Gastroesophageal sphincter (tissue), 4 donors: ENCODE results near the gene RHBDF1. TPM values are rescaled to one million over a fixed set of nuclear protein-coding genes. Genes with fewer than 3 reads are reported as not detected.
"Not testable (repeated sequence)": the region's sequence is repeated elsewhere in the genome, so short reads cannot be mapped to it uniquely, and the experiment has no call there.

Experiments used
- ATAC-seq: fragments of 150-250 bp; one replicate; pipeline ENCODE4 v1.9.1; 2016; ENCODE audit warnings: mild to moderate bottlenecking, moderate library complexity
- H3K27ac ChIP-seq, 4 donors: fragments of 200-600 bp; sonication (generic) in 3 of 4; 1 replicate in 3 of 4; 2 replicates in 1 of 4; pipeline ENCODE4 v1.5.1; 2016 to 2019
- H3K27me3 ChIP-seq: fragments of 200-600 bp; sonication (generic); one replicate; pipeline ENCODE4 v1.5.1; 2019
- H3K36me3 ChIP-seq, 2 donors: fragments of 200-600 bp; sonication (generic); one replicate each; pipeline ENCODE4 v1.5.1; 2019; ENCODE audit warnings: control low read depth in 1 of 2
- H3K4me1 ChIP-seq, 3 donors: fragments of 200-600 bp; sonication (generic); 1 replicate in 2 of 3; 2 replicates in 1 of 3; pipeline ENCODE4 v1.5.1; 2016 to 2019; ENCODE audit warnings: control low read depth in 2 of 3
- H3K4me3 ChIP-seq, 2 donors: fragments of 200-600 bp; sonication (generic); one replicate each; pipeline ENCODE4 v1.5.1; 2019; ENCODE audit warnings: mild to moderate bottlenecking in 1 of 2, moderate library complexity in 1 of 2
- H3K9me3 ChIP-seq, 3 donors: fragments of 200-600 bp; sonication (generic); one replicate each; pipeline ENCODE4 v1.5.1; 2017 to 2019; ENCODE audit warnings: control low read depth in 2 of 3
- CTCF ChIP-seq, 4 experiments: fragments of 200-600 bp in 2 of 4; fragments of 450-650 bp in 2 of 4; sonication (generic) in 1 of 4; IDR thresholded peaks; one replicate each; pipeline ENCODE4 v1.5.1; 2017 to 2019; ENCODE audit warnings: antibody characterized with exemption in 4 of 4, mild to moderate bottlenecking in 2 of 4, moderate library complexity in 2 of 4
- EP300 ChIP-seq: sonication (generic); formaldehyde crosslinking; IDR thresholded peaks from one replicate; pipeline ENCODE4 v1.6.1; 2017; ENCODE audit warnings: antibody characterized with exemption, mild to moderate bottlenecking
- POLR2A ChIP-seq, 2 donors: fragments of 450-650 bp; IDR thresholded peaks; one replicate each; pipeline ENCODE4 v1.6.1; 2017; ENCODE audit warnings: antibody characterized with exemption in 2 of 2, mild to moderate bottlenecking in 2 of 2, moderate library complexity in 1 of 2
- POLR2AphosphoS5 ChIP-seq: sonication (generic); formaldehyde crosslinking; IDR thresholded peaks from one replicate; pipeline ENCODE4 v1.6.1; 2017; ENCODE audit warnings: antibody characterized with exemption
- WGBS, 2 donors: methylation state at CpG; one replicate each; pipeline ENCODE4 v1.1.5; 2018; ENCODE audit warnings: low coverage in 1 of 2; 5-methylcytosine and 5-hydroxymethylcytosine counted together
- total RNA-seq, 4 donors: library from RNA; depleted of rRNA; stranded (reverse); fragments of >200 nt; gene quantifications; one replicate each; pipeline ENCODE4 v1.1.0, GENCODE V29; 2016

RHBDF1 gene
- total RNA-seq, 4 donors from 2014 or later = 21.0 to 52.3 (median 33.0) TPM

- no peak for TF ChIP-seq POLR2A (IDR thresholded peaks at IDR 0.05)
- no peak for ATAC-seq
- 37 to 59% methylated on average over 3 to 9 of the region's 12 CpGs for WGBS, 2 donors
- Histone ChIP-seq H3K36me3 (peaks cover 0 to 48% of the 10 kb centered on the region in 2 donors), H3K4me3 (peak overlapping the region; percentile 62 to 66), H3K9me3 (no peaks in the 10 kb centered on the region), H3K27me3 (no peaks in the 10 kb centered on the region), H3K27ac (peak overlapping the region; percentile 19 to 86 (median 79)), H3K4me1 (peaks cover 0 to 34% (median 0%) of the 10 kb centered on the region in 3 donors)
Measured at GRCh38 chr16:54237-54581, 18.2 kb downstream of the RHBDF1 start.

- ATAC-seq = peak; percentile 99
- Histone ChIP-seq H3K27ac (peak within 1 kb of the TSS; percentile 52 to 86 (median 84)), H3K27me3 (no peaks in the 10 kb centered on the region), H3K4me3 (peak within 1 kb of the TSS; percentile 62 to 71), H3K36me3 (peaks cover 0 to 48% of the 10 kb centered on the region in 2 donors), H3K4me1 (peaks cover 0 to 34% (median 0%) of the 10 kb centered on the region in 3 donors), H3K9me3 (no peaks in the 10 kb centered on the region)
- WGBS, 2 donors = 0 to 1% methylated on average over 10 to 18 of the region's 91 CpGs
- TF ChIP-seq POLR2A (IDR thresholded peaks at IDR 0.05) = peak; percentile 46 to 72
- peak; percentile 48 for TF ChIP-seq POLR2AphosphoS5
- TF ChIP-seq CTCF (IDR thresholded peaks at IDR 0.05) = no peak
Measured at GRCh38 chr16:53346-54236, 18.8 kb downstream of the RHBDF1 start, which contains the start of the genes POLR3K and SNRNP25. Gene POLR3K, minus strand, starts transcription at chr16:53608. Its CDS starts 22 bp downstream, at chr16:53586. Gene SNRNP25, plus strand, starts transcription at chr16:53828. Its CDS starts 189 bp downstream, at chr16:54017.

- Histone ChIP-seq H3K36me3 (peaks cover 0 to 44% of the 10 kb centered on the region in 2 donors), H3K4me3 (no peak overlapping the region), H3K27me3 (no peaks in the 10 kb centered on the region), H3K4me1 (peaks cover 0 to 34% (median 0%) of the 10 kb centered on the region in 3 donors), H3K9me3 (no peaks in the 10 kb centered on the region), H3K27ac (no peak overlapping the region)
- no peak for ATAC-seq
- WGBS, 2 donors = 80 to 91% methylated on average over 9 to 11 of the region's 15 CpGs
- no peak for TF ChIP-seq CTCF (IDR thresholded peaks at IDR 0.05)
- no peak for TF ChIP-seq EP300
- TF ChIP-seq POLR2AphosphoS5 = no peak
- no peak for TF ChIP-seq POLR2A (IDR thresholded peaks at IDR 0.05)
Measured at GRCh38 chr16:50769-51591, 21.5 kb downstream of the RHBDF1 start.

GRCh38 chr16:47234-47633, 25.2 kb downstream of the RHBDF1 start:
- no peaks in the 10 kb centered on the region for H3K9me3 ChIP-seq
- no peak for ATAC-seq
- H3K4me1 ChIP-seq = peaks cover 0 to 17% (median 0%) of the 10 kb centered on the region in 3 donors
- H3K36me3 ChIP-seq = peaks cover 0 to 63% of the 10 kb centered on the region in 2 donors
- no peak overlapping the region for H3K27ac ChIP-seq
- H3K4me3 ChIP-seq = no peak overlapping the region
- 91 to 93% methylated on average over 6 to 7 of the region's 7 CpGs for WGBS, 2 donors
- H3K27me3 ChIP-seq = no peaks in the 10 kb centered on the region
- TF ChIP-seq POLR2A (IDR thresholded peaks at IDR 0.05) (no peak), EP300 (no peak), CTCF (IDR thresholded peaks at IDR 0.05) (no peak), POLR2AphosphoS5 (no peak)

GRCh38 chr16:46510-46909, 25.9 kb downstream of the RHBDF1 start:
- not testable (repeated sequence) for H3K27ac ChIP-seq, H3K4me3 ChIP-seq, H3K9me3 ChIP-seq, H3K27me3 ChIP-seq, ATAC-seq, H3K4me1 ChIP-seq
- WGBS, 2 donors = 93 to 100% methylated on average over 2 to 7 of the region's 7 CpGs
- H3K36me3 ChIP-seq = peaks cover 0 to 66% of the 10 kb centered on the region in 2 donors
